Loucy (cell line): ENCODE data around the gene ZNF837.

Source experiments
- H2AFZ ChIP-seq: fragments of 200-600 bp; sonication (generic); 2 replicates; pipeline ENCODE4 v1.6.0; 2016; ENCODE audit warnings: antibody characterized with exemption, mild to moderate bottlenecking, low read length, moderate library complexity
- H3F3A ChIP-seq: fragments of 200-600 bp; 2 replicates; pipeline ENCODE4 v1.6.0; 2016; ENCODE audit warnings: antibody characterized with exemption, low read depth, mild to moderate bottlenecking
- H3K27me3 ChIP-seq: fragments of 200-600 bp; sonication (generic); 2 replicates; pipeline ENCODE4 v1.6.1; 2014; ENCODE audit warnings: low read length, mild to moderate bottlenecking; ENCODE audit not compliant: insufficient read depth, poor library complexity, severe bottlenecking
- H3K36me3 ChIP-seq: fragments of 200-600 bp; sonication (generic); 2 replicates; pipeline ENCODE4 v1.6.1; 2016; ENCODE audit warnings: low read length; ENCODE audit not compliant: insufficient read depth
- H3K4me1 ChIP-seq: fragments of 200-600 bp; sonication (generic); 2 replicates; pipeline ENCODE4 v1.5.1; 2014; ENCODE audit warnings: low read length, mild to moderate bottlenecking; ENCODE audit not compliant: insufficient read depth, poor library complexity, severe bottlenecking
- H3K4me2 ChIP-seq: fragments of 200-600 bp; sonication (generic); 2 replicates; pipeline ENCODE4 v1.6.0; 2014; ENCODE audit warnings: antibody characterized with exemption, low read length, low read depth, mild to moderate bottlenecking; ENCODE audit not compliant: poor library complexity, severe bottlenecking
- H3K4me3 ChIP-seq: fragments of 200-600 bp; sonication (generic); 2 replicates; pipeline ENCODE4 v1.5.1; 2014; ENCODE audit warnings: low read length, mild to moderate bottlenecking, mixed read lengths; ENCODE audit not compliant: poor library complexity, severe bottlenecking
- H3K79me2 ChIP-seq: fragments of 200-600 bp; sonication (generic); 2 replicates; pipeline ENCODE4 v1.6.1; 2014; ENCODE audit warnings: low read length; ENCODE audit not compliant: insufficient read depth
- H3K9ac ChIP-seq: fragments of 200-600 bp; sonication (generic); 2 replicates; pipeline ENCODE4 v1.6.0; 2014; ENCODE audit warnings: mild to moderate bottlenecking, low read depth, low read length, moderate library complexity; ENCODE audit not compliant: poor library complexity, severe bottlenecking
- H3K9me2 ChIP-seq: fragments of 200-600 bp; sonication (generic); replicated peaks from 2 replicates; pipeline ENCODE4 v1.6.1; 2016; ENCODE audit warnings: low read depth, low read length, mixed read lengths
- H3K9me3 ChIP-seq: fragments of 200-600 bp; sonication (generic); 2 replicates; pipeline ENCODE4 v1.6.1; 2014; ENCODE audit warnings: mild to moderate bottlenecking, antibody characterized with exemption, low read length, low read depth; ENCODE audit not compliant: insufficient read depth
- H4K20me1 ChIP-seq: fragments of 200-600 bp; sonication (generic); 2 replicates; pipeline ENCODE4 v1.6.0; 2014; ENCODE audit warnings: antibody characterized with exemption, low read length, mild to moderate bottlenecking; ENCODE audit not compliant: insufficient read depth, poor library complexity, severe bottlenecking
- EZH2phosphoT487 ChIP-seq: fragments of 200-600 bp; IDR thresholded peaks from 2 replicates; pipeline ENCODE4 v1.6.1; 2018; ENCODE audit warnings: antibody characterized with exemption, mild to moderate bottlenecking, moderate library complexity, borderline replicate concordance
- TF ChIP-seq, protein P1 (sequence below): fragments of 200-600 bp; sonication (generic); conservative IDR thresholded peaks from 2 replicates; pipeline ENCODE4 v1.5.1; 2014; ENCODE audit warnings: mild to moderate bottlenecking, antibody characterized with exemption, low read length

ZNF837 gene

DNA sequence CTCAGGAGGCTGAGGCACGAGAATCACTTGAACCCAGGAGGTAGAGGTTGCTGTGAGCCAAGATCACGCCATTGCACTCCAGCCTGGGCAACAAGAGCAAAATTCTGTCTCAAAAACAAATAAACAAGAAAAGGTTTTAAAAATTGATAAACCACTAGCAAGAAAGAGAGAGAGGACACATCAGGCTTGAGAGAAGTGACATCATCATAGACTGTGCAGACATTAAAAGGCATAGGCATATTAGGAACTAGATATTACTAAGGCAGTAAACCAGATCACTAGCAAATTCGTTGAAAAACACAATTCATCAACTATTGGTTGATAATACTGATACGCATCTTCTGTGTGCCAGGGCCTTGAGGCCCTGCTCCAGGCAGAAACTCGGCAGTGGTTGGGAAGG lies 35.3 kb downstream of the ZNF837 start:
- H3K9ac ChIP-seq = no peak overlapping the region
- H3K4me1 ChIP-seq = peaks cover 32% of the 10 kb centered on the region
- no peaks in the 10 kb centered on the region for H3F3A ChIP-seq
- H4K20me1 ChIP-seq = no peaks in the 10 kb centered on the region
- peak overlapping the region; percentile 95 for H3K4me3 ChIP-seq
- H3K36me3 ChIP-seq = no peaks in the 10 kb centered on the region
- H3K27me3 ChIP-seq = no peaks in the 10 kb centered on the region
- H3K79me2 ChIP-seq = peaks cover 25% of the 10 kb centered on the region
- H3K9me3 ChIP-seq = no peaks in the 10 kb centered on the region
- H3K4me2 ChIP-seq = peak overlapping the region; percentile 84
- TF ChIP-seq, protein P1, sequence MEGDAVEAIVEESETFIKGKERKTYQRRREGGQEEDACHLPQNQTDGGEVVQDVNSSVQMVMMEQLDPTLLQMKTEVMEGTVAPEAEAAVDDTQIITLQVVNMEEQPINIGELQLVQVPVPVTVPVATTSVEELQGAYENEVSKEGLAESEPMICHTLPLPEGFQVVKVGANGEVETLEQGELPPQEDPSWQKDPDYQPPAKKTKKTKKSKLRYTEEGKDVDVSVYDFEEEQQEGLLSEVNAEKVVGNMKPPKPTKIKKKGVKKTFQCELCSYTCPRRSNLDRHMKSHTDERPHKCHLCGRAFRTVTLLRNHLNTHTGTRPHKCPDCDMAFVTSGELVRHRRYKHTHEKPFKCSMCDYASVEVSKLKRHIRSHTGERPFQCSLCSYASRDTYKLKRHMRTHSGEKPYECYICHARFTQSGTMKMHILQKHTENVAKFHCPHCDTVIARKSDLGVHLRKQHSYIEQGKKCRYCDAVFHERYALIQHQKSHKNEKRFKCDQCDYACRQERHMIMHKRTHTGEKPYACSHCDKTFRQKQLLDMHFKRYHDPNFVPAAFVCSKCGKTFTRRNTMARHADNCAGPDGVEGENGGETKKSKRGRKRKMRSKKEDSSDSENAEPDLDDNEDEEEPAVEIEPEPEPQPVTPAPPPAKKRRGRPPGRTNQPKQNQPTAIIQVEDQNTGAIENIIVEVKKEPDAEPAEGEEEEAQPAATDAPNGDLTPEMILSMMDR = no peak
- no peak for TF ChIP-seq EZH2phosphoT487
- no peak overlapping the region for H2AFZ ChIP-seq
- H3K9me2 ChIP-seq = no peaks in the 10 kb centered on the region

DNA sequence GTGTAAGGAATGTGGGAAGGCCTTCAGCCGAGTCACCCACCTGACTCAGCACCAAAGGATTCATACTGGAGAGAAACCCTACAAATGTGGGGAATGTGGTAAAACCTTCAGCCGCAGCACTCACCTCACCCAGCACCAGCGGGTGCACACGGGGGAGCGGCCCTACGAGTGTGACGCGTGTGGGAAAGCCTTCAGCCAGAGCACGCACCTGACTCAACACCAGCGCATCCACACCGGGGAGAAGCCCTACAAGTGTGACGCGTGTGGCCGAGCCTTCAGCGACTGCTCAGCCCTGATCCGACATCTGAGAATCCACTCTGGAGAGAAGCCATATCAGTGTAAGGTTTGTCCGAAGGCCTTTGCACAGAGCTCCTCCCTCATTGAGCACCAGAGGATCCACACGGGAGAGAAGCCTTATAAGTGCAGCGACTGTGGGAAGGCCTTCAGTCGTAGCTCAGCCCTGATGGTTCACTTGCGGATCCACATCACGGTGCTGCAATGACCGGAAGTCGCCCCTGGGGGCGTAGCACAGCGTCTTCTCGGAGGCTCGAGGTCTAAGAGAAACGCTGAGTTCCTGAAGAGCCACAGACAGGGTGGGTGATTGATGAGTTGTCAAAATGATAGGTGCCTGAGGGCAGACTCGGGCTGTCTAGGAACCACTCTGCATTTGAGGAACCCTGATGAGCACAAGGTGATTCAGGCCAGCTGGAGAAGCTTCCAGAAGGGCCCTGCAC lies 41.8 kb downstream of the ZNF837 start:
- TF ChIP-seq EZH2phosphoT487 = no peak
- TF ChIP-seq, protein P1 = peak; percentile 50
- H3K4me1 ChIP-seq = peaks cover 20% of the 10 kb centered on the region
- H3F3A ChIP-seq = no peaks in the 10 kb centered on the region
- H4K20me1 ChIP-seq = no peaks in the 10 kb centered on the region
- H3K9me3 ChIP-seq = no peaks in the 10 kb centered on the region
- no peaks in the 10 kb centered on the region for H3K27me3 ChIP-seq
- H3K9me2 ChIP-seq = no peaks in the 10 kb centered on the region
- H3K79me2 ChIP-seq = no peaks in the 10 kb centered on the region
- H2AFZ ChIP-seq = no peak overlapping the region
- no peaks in the 10 kb centered on the region for H3K36me3 ChIP-seq
- peak overlapping the region; percentile 0 for H3K4me3 ChIP-seq
- H3K9ac ChIP-seq = no peak overlapping the region
- peak overlapping the region; percentile 52 for H3K4me2 ChIP-seq

DNA sequence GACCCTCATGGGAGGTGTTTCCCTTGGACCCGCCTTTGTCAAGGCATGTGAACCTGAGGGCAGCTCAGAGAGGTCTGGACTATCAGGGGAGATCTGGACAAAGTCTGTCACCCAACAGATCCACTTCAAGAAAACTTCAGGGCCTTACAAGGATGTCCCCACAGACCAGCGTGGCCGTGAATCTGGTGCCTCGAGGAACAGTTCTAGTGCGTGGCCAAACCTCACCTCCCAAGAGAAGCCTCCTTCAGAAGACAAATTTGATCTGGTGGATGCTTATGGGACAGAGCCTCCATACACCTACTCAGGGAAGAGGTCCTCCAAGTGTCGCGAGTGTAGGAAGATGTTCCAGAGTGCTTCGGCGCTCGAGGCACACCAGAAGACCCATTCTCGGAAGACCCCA lies 42.5 kb downstream of the ZNF837 start:
- H3K36me3 ChIP-seq = no peaks in the 10 kb centered on the region
- no peaks in the 10 kb centered on the region for H3K9me2 ChIP-seq
- TF ChIP-seq EZH2phosphoT487 = no peak
- TF ChIP-seq, protein P1 = no peak

More for the DNA sequence above, 42.5 kb downstream of the ZNF837 start:
- Histone ChIP-seq H3K9ac (no peak overlapping the region), H3K4me1 (peaks cover 21% of the 10 kb centered on the region), H3K4me3 (no peak overlapping the region), H2AFZ (no peak overlapping the region), H3K4me2 (no peak overlapping the region), H3K27me3 (no peaks in the 10 kb centered on the region), H3F3A (no peaks in the 10 kb centered on the region), H3K9me3 (no peaks in the 10 kb centered on the region), H3K79me2 (no peaks in the 10 kb centered on the region), H4K20me1 (no peaks in the 10 kb centered on the region)
